ENCODE data around the gene RBM43.

The RBM43 gene

GRCh38 chr2:151217343-151217742 lies 44.3 kb downstream of the RBM43 start:
- no peak for DNase-seq (ENCODE audit: low spot score)

- no peak for DNase-seq (ENCODE audit: low spot score)
These were observed 54.6 kb downstream of the RBM43 start for GRCh38 chr2:151207100-151207499.

GRCh38 chr2:151206446-151206968 lies 55.2 kb downstream of the RBM43 start:
- DNase-seq (ENCODE audit: low spot score), result no peak

- DNase-seq (ENCODE audit: low spot score), result no peak
These were observed 56.1 kb downstream of the RBM43 start for GRCh38 chr2:151205571-151205970.

GRCh38 chr2:151204756-151205155 lies 56.9 kb downstream of the RBM43 start:
- no peak for DNase-seq (ENCODE audit: low spot score)

- no peak for DNase-seq (ENCODE audit: low spot score)
These were observed 60.8 kb downstream of the RBM43 start for GRCh38 chr2:151200844-151201243.

GRCh38 chr2:151200277-151200676 lies 61.4 kb downstream of the RBM43 start:
- no peak for DNase-seq (ENCODE audit: low spot score)

- no peak for DNase-seq (ENCODE audit: low spot score)
These were observed 63.0 kb downstream of the RBM43 start for GRCh38 chr2:151198645-151199044.

Data from kidney capillary endothelial cell (primary cell).